K562 (cell line): ENCODE results near the gene SCP2. TPM values are rescaled to one million over a fixed set of nuclear protein-coding genes. Genes with fewer than 3 reads are reported as not detected.

Experiments used
- NFE2L1 ChIP-seq: fragments of 450-650 bp; IDR thresholded peaks from 2 replicates; pipeline ENCODE4 v1.6.1; 2016; ENCODE audit warnings: missing genetic modification characterization, low read depth, mild to moderate bottlenecking, missing compliant biosample characterization, moderate library complexity, borderline replicate concordance
- STAT5A ChIP-seq: IDR thresholded peaks from 2 replicates; pipeline ENCODE4 v1.6.1; 2012; ENCODE audit warnings: low read length, inconsistent platforms, borderline replicate concordance
- YY1 ChIP-seq, 3 experiments: IDR thresholded peaks; 2 replicates each; pipeline ENCODE4 v1.6.1; 2011; ENCODE audit warnings: low read length in 2 of 3, mild to moderate bottlenecking in 2 of 3, moderate library complexity in 2 of 3, borderline replicate concordance in 1 of 3, control low read depth in 1 of 3, low read depth in 1 of 3; ENCODE audit not compliant: insufficient read depth in 3 of 3, insufficient replicate concordance in 2 of 3, control insufficient read depth in 1 of 3, insufficient read length in 1 of 3; ENCODE audit errors: extremely low read depth in 1 of 3
- polyA plus RNA-seq, 8 experiments: library from polyadenylated mRNA; depleted of rRNA in 4 of 8; stranded (reverse) in 5 of 8; unstranded in 3 of 8; fragments of >200 nt; fragmentation: Nextera tagmentation in 2 of 8; fragmentation: Illumina TruSeq in 1 of 8; extraction: Ambion mirVana in 2 of 8; extraction: Trizol in 1 of 8; gene quantifications; 2 replicates each; pipeline versions ENCODE4 v1.2.1 to v1.2.3, GENCODE V29; 2011 to 2014; ENCODE audit warnings: inconsistent platforms in 1 of 8, missing spikeins in 1 of 8
- total RNA-seq, 7 experiments: library from RNA; depleted of rRNA in 6 of 7; stranded (reverse); fragments of >200 nt in 6 of 7; fragmentation: Illumina TruSeq in 2 of 7; extraction: Trizol in 2 of 7; gene quantifications; 2 replicates each; pipeline versions ENCODE4 v1.2.1 to v1.2.3, GENCODE V29; 2011 to 2021; ENCODE audit warnings: low replicate concordance in 1 of 7
- TF ChIP-seq, protein P1 (sequence below): fragments of 450-650 bp; IDR thresholded peaks from 2 replicates; pipeline ENCODE4 v1.7.0; 2016; ENCODE audit warnings: borderline replicate concordance

Gene SCP2
- total and polyA plus RNA-seq, 9 of the 15 experiments (the other 6 are each of a cell fraction or from before 2014, with no cell fraction given) = 63.8 to 258 (median 106) TPM

DNA sequence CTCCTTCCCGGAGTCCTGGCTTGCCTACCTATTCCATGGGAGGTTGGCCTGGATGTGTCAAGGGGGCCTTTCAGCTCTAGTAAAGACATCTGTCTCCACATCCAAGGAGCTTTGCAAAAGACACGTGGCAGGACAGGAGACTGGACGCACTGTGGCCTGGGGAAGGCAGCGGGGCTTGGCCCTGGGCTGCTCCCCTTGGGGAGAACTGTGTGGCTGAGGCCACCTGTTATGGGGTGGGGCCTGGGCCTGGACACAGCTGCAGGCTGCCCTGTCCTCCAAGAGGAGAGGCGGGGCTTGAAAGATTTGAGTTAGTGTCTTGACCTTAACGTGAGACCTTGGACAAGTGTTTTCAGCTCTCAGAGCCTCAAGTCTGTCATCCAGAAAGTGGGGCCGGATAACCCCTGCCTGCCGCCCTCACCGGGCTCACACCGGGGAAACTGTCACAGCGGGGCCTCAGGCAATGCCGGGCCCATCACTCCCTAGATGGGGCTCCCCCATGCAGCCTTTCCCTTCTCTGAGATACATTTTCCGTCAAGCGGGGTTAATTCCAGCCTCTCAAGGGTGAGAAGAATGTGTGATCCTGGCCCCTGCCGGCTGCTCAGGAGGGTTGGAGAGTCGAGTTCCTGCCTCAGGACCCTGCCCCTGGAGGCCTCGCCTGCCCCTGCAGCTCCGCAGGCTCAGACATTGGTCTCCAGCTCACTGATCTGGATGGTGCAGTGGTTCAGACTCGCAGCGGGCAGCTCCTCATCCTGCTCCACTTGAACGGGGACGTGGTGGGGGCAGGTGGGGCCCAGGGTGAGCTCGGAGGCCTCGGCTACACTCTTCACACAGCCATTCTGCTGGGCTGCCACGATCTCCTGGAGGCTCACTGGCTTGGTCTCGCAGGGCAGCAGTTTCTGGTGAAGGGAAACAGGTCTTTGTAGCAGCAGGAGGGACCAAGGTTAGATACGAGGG, 160.5 kb downstream of the SCP2 start (continued):
- TF ChIP-seq, protein P1, sequence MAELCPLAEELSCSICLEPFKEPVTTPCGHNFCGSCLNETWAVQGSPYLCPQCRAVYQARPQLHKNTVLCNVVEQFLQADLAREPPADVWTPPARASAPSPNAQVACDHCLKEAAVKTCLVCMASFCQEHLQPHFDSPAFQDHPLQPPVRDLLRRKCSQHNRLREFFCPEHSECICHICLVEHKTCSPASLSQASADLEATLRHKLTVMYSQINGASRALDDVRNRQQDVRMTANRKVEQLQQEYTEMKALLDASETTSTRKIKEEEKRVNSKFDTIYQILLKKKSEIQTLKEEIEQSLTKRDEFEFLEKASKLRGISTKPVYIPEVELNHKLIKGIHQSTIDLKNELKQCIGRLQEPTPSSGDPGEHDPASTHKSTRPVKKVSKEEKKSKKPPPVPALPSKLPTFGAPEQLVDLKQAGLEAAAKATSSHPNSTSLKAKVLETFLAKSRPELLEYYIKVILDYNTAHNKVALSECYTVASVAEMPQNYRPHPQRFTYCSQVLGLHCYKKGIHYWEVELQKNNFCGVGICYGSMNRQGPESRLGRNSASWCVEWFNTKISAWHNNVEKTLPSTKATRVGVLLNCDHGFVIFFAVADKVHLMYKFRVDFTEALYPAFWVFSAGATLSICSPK = no peak
- TF ChIP-seq STAT5A = no peak
- TF ChIP-seq YY1 (IDR thresholded peaks at IDR 0.05; ENCODE audit: borderline replicate concordance in 1 of 3, control insufficient read depth in 1 of 3, extremely low read depth in 1 of 3, insufficient read depth in 3 of 3, insufficient read length in 1 of 3, insufficient replicate concordance in 2 of 3, low read depth in 1 of 3, low read length in 2 of 3) = no peak
- TF ChIP-seq NFE2L1 (tag) = no peak
